ENCODE measurements around the gene ESYT3. TPM values are rescaled to one million over a fixed set of nuclear protein-coding genes. Genes with fewer than 3 reads are reported as not detected.

ESYT3 gene
- total RNA-seq, 4 donors from 2014 or later = 0.20 to 2.3 (median 0.77) TPM

GRCh38 chr3:138434875-138435772, 708 bp downstream of the ESYT3 start:
- H3K4me1 ChIP-seq = peaks cover 3 to 19% of the 10 kb centered on the region in 2 donors
- H3K4me3 ChIP-seq = peak overlapping the region; percentile 62 to 65 (median 62)
- no peak overlapping the region for H3K27ac ChIP-seq
- ATAC-seq (peak; percentile 13 to 31), DNase-seq (no peak)
- in situ Hi-C loops (cut with MboI; ENCODE audit: low sequenced_read_pairs in 4 of 4) = no loop called here
- intact Hi-C loops (cut with DNase I; ENCODE audit: low total_unique reads) = no loop called here
- no peaks in the 10 kb centered on the region for H3K36me3 ChIP-seq
- TF ChIP-seq CTCF (IDR thresholded peaks at IDR 0.05 in 4 of 5, conservative IDR thresholded peaks at IDR 0.05 in 1 of 5) (no peak), POLR2A (IDR thresholded peaks at IDR 0.05) (no peak)
- no peaks in the 10 kb centered on the region for H3K9me3 ChIP-seq
- peaks cover 0 to 9% (median 6%) of the 10 kb centered on the region in 3 donors for H3K27me3 ChIP-seq

- no peak for DNase-seq
- no peak for ATAC-seq
- Histone ChIP-seq H3K36me3 (no peaks in the 10 kb centered on the region), H3K27me3 (peaks cover 0 to 9% (median 6%) of the 10 kb centered on the region in 3 donors), H3K4me1 (peaks cover 3 to 19% of the 10 kb centered on the region in 2 donors), H3K4me3 (peak overlapping the region in 3 of 4 donors; percentile 62 to 65 (median 62)), H3K27ac (no peak overlapping the region), H3K9me3 (no peaks in the 10 kb centered on the region)
- intact Hi-C loops (cut with DNase I; ENCODE audit: low total_unique reads) (no loop called here), in situ Hi-C loops (cut with MboI; ENCODE audit: low sequenced_read_pairs in 4 of 4) (no loop called here)
- TF ChIP-seq POLR2A (IDR thresholded peaks at IDR 0.05) = no peak
- TF ChIP-seq CTCF (IDR thresholded peaks at IDR 0.05 in 4 of 5, conservative IDR thresholded peaks at IDR 0.05 in 1 of 5) = no peak
Measured at GRCh38 chr3:138435840-138436239, 1.4 kb downstream of the ESYT3 start.

- intact Hi-C loops (cut with DNase I; ENCODE audit: low total_unique reads) (no loop called here), in situ Hi-C loops (cut with MboI; ENCODE audit: low sequenced_read_pairs in 4 of 4) (no loop called here)
- no peak for ATAC-seq
- Histone ChIP-seq H3K27me3 (peaks cover 0 to 9% (median 3%) of the 10 kb centered on the region in 3 donors), H3K36me3 (no peaks in the 10 kb centered on the region), H3K4me1 (peaks cover 3 to 19% of the 10 kb centered on the region in 2 donors), H3K27ac (no peak overlapping the region), H3K4me3 (no peak overlapping the region), H3K9me3 (no peaks in the 10 kb centered on the region)
- TF ChIP-seq CTCF (IDR thresholded peaks at IDR 0.05 in 4 of 5, conservative IDR thresholded peaks at IDR 0.05 in 1 of 5) = no peak
- TF ChIP-seq POLR2A (IDR thresholded peaks at IDR 0.05) = no peak
- DNase-seq = no peak
Measured at GRCh38 chr3:138437281-138437680, 2.9 kb downstream of the ESYT3 start.

GRCh38 chr3:138438896-138439295, 4.5 kb downstream of the ESYT3 start:
- H3K27me3 ChIP-seq = peaks cover 0 to 9% (median 3%) of the 10 kb centered on the region in 3 donors
- in situ Hi-C loops (cut with MboI; ENCODE audit: low sequenced_read_pairs in 4 of 4) = no loop called here
- TF ChIP-seq CTCF (IDR thresholded peaks at IDR 0.05 in 4 of 5, conservative IDR thresholded peaks at IDR 0.05 in 1 of 5) = no peak
- no peak for TF ChIP-seq POLR2A (IDR thresholded peaks at IDR 0.05)

More at GRCh38 chr3:138438896-138439295, 4.5 kb downstream of the ESYT3 start:
- no peaks in the 10 kb centered on the region for H3K36me3 ChIP-seq
- no peak for ATAC-seq
- H3K4me3 ChIP-seq = no peak overlapping the region
- intact Hi-C loops (cut with DNase I; ENCODE audit: low total_unique reads) = no loop called here
- H3K4me1 ChIP-seq = peaks cover 2 to 19% of the 10 kb centered on the region in 2 donors
- DNase-seq = no peak
- no peaks in the 10 kb centered on the region for H3K9me3 ChIP-seq
- H3K27ac ChIP-seq = no peak overlapping the region

Measured in gastrocnemius medialis (tissue), 4 donors.